SU-DHL-6 (cell line): ENCODE data around the gene CHTF8.
A peak's percentile ranks its signal among the peaks of the same experiment; 100 is the strongest.

ENCODE experiments used
- H2AFZ ChIP-seq: fragments of 200-600 bp; sonication (generic); 2 replicates; pipeline ENCODE4 v1.6.1; 2014; ENCODE audit warnings: low read depth, mild to moderate bottlenecking, moderate library complexity, mixed read lengths, antibody characterized with exemption, low read length; ENCODE audit not compliant: severe bottlenecking
- H3F3A ChIP-seq: fragments of 200-600 bp; shearing (Covaris generic); 2 replicates; pipeline ENCODE4 v1.6.0; 2016; ENCODE audit warnings: antibody characterized with exemption, mild to moderate bottlenecking; ENCODE audit not compliant: insufficient read depth
- H3K27ac ChIP-seq: fragments of 200-600 bp; sonication (generic); 2 replicates; pipeline ENCODE4 v1.5.1; 2016; ENCODE audit warnings: low read depth, mild to moderate bottlenecking, low read length, moderate library complexity, mixed read lengths
- H3K27me3 ChIP-seq: fragments of 200-600 bp; sonication (generic), shearing (Covaris generic); 2 replicates; pipeline ENCODE4 v1.6.0; 2014; ENCODE audit warnings: mild to moderate bottlenecking, low read length
- H3K36me3 ChIP-seq: fragments of 200-600 bp; sonication (generic); 2 replicates; pipeline ENCODE4 v1.6.1; 2014; ENCODE audit warnings: mild to moderate bottlenecking, low read length, mixed read lengths
- H3K4me2 ChIP-seq: fragments of 300-600, 200-600 bp; shearing (Covaris generic), sonication (generic); 2 replicates; pipeline ENCODE4 v1.6.0; 2014; ENCODE audit warnings: low read length, low read depth, mild to moderate bottlenecking; ENCODE audit not compliant: poor library complexity, severe bottlenecking
- H3K4me3 ChIP-seq: fragments of 200-600 bp; sonication (generic); 2 replicates; pipeline ENCODE4 v1.5.1; 2014; ENCODE audit warnings: antibody characterized with exemption, low read length, mild to moderate bottlenecking, mixed read lengths; ENCODE audit not compliant: insufficient read depth, poor library complexity, severe bottlenecking
- H3K79me2 ChIP-seq: fragments of 200-600 bp; sonication (generic); 2 replicates; pipeline ENCODE4 v1.6.1; 2014; ENCODE audit warnings: mild to moderate bottlenecking, low read length, moderate library complexity; ENCODE audit not compliant: insufficient read depth
- H3K9ac ChIP-seq: fragments of 200-600 bp; sonication (generic); 2 replicates; pipeline ENCODE4 v1.7.0; 2014; ENCODE audit warnings: mild to moderate bottlenecking, low read length
- H3K9me2 ChIP-seq: fragments of 200-600 bp; sonication (generic); replicated peaks from 2 replicates; pipeline ENCODE4 v1.6.1; 2014; ENCODE audit warnings: low read length; ENCODE audit not compliant: insufficient read depth
- H3K9me3 ChIP-seq: fragments of 200-600 bp; sonication (generic); 2 replicates; pipeline ENCODE4 v1.6.1; 2014; ENCODE audit warnings: low read length, mixed read lengths; ENCODE audit not compliant: insufficient read depth
- H4K20me1 ChIP-seq: fragments of 200-600 bp; sonication (generic); 2 replicates; pipeline ENCODE4 v1.6.1; 2014; ENCODE audit warnings: low read depth, mild to moderate bottlenecking, antibody characterized with exemption, low read length, moderate library complexity, mixed read lengths
- CTCF ChIP-seq: fragments of 200-600 bp; sonication (generic); IDR thresholded peaks from one replicate; pipeline ENCODE4 v1.5.1; 2017; ENCODE audit warnings: antibody characterized with exemption, mild to moderate bottlenecking, low read length, moderate library complexity; ENCODE audit not compliant: insufficient read depth, poor library complexity, severe bottlenecking
- EZH2phosphoT487 ChIP-seq: fragments of 200-600 bp; sonication (generic), shearing (Covaris generic); conservative IDR thresholded peaks from 2 replicates; pipeline ENCODE4 v1.6.1; 2018; ENCODE audit warnings: mild to moderate bottlenecking, antibody characterized with exemption, low read length, moderate library complexity, mixed read lengths

Gene CHTF8

GRCh38 chr16:69105501-69106361 is 26.7 kb downstream of the CHTF8 start, which contains the start of gene HAS3:
Gene HAS3 (plus strand): TSS chr16:69105653. CDS start chr16:69109396, 3,743 bp downstream.
- Histone ChIP-seq H3K9me3 (no peaks in the 10 kb centered on the region), H3K27ac (no peak within 1 kb of the TSS), H4K20me1 (no peaks in the 10 kb centered on the region), H3K4me2 (peak within 1 kb of the TSS; percentile 71), H3K79me2 (no peaks in the 10 kb centered on the region), H3K9ac (peak within 1 kb of the TSS; percentile 53), H3K27me3 (no peaks in the 10 kb centered on the region), H3K4me3 (peak within 1 kb of the TSS; percentile 62), H3F3A (no peaks in the 10 kb centered on the region), H3K36me3 (no peaks in the 10 kb centered on the region), H2AFZ (peak within 1 kb of the TSS; percentile 39), H3K9me2 (no peaks in the 10 kb centered on the region)
- TF ChIP-seq EZH2phosphoT487 (no peak), CTCF (peak; percentile 41)

- Histone ChIP-seq H3K9me3 (no peaks in the 10 kb centered on the region), H4K20me1 (no peaks in the 10 kb centered on the region), H3K36me3 (no peaks in the 10 kb centered on the region), H3K27me3 (no peaks in the 10 kb centered on the region), H2AFZ (no peak overlapping the region), H3K9ac (no peak overlapping the region), H3F3A (no peaks in the 10 kb centered on the region), H3K4me2 (no peak overlapping the region), H3K9me2 (no peaks in the 10 kb centered on the region), H3K4me3 (no peak overlapping the region), H3K27ac (no peak overlapping the region), H3K79me2 (no peaks in the 10 kb centered on the region)
- no peak for TF ChIP-seq CTCF
- TF ChIP-seq EZH2phosphoT487: no peak
Observed at GRCh38 chr16:69100071-69100691, 32.2 kb downstream of the CHTF8 start.

- no peaks in the 10 kb centered on the region for H3K36me3 ChIP-seq
- no peak overlapping the region for H3K4me2 ChIP-seq
- no peaks in the 10 kb centered on the region for H3K27me3 ChIP-seq
- no peaks in the 10 kb centered on the region for H3K79me2 ChIP-seq
- TF ChIP-seq EZH2phosphoT487 (no peak), CTCF (no peak)
- no peaks in the 10 kb centered on the region for H3K9me2 ChIP-seq
- no peak overlapping the region for H3K9ac ChIP-seq
- no peak overlapping the region for H3K4me3 ChIP-seq
- no peak overlapping the region for H2AFZ ChIP-seq
- no peaks in the 10 kb centered on the region for H3K9me3 ChIP-seq
- H3K27ac ChIP-seq: no peak overlapping the region
- no peaks in the 10 kb centered on the region for H3F3A ChIP-seq
- no peaks in the 10 kb centered on the region for H4K20me1 ChIP-seq
Observed at GRCh38 chr16:69095193-69095592, 37.2 kb downstream of the CHTF8 start.
